Liver (tissue), 9 donors: Measurements from ENCODE around the gene PTPRN2. TPM values are rescaled to one million over a fixed set of nuclear protein-coding genes. Genes with fewer than 3 reads are reported as not detected.

Source experiments
- DNase-seq: peaks from one replicate; pipeline ENCODE4 v3.0.0-alpha.2; 2017; ENCODE audit warnings: low spot score
- H3K27ac ChIP-seq, 2 donors: one replicate each; pipeline ENCODE4 v1.7.0; 2013; ENCODE audit warnings: inconsistent platforms in 2 of 2, low read length in 2 of 2, control low read depth in 1 of 2, low read depth in 1 of 2, mild to moderate bottlenecking in 1 of 2
- H3K27me3 ChIP-seq, 4 donors: one replicate each; pipeline versions ENCODE4 v1.6.1 to v1.7.0; 2013; ENCODE audit warnings: low read length in 3 of 4, inconsistent platforms in 1 of 4, mild to moderate bottlenecking in 1 of 4, moderate library complexity in 1 of 4; ENCODE audit not compliant: control insufficient read depth in 4 of 4, insufficient read depth in 4 of 4
- H3K36me3 ChIP-seq, 4 donors: one replicate each; pipeline versions ENCODE4 v1.6.1 to v1.7.0; 2013; ENCODE audit warnings: low read length in 3 of 4, mild to moderate bottlenecking in 3 of 4, low read depth in 1 of 4, moderate library complexity in 1 of 4; ENCODE audit not compliant: control insufficient read depth in 4 of 4, insufficient read depth in 3 of 4
- H3K4me1 ChIP-seq, 4 donors: one replicate each; pipeline versions ENCODE4 v1.6.1 to v1.7.0; 2013; ENCODE audit warnings: low read length in 3 of 4, mild to moderate bottlenecking in 3 of 4, moderate library complexity in 1 of 4; ENCODE audit not compliant: control insufficient read depth in 4 of 4, insufficient read depth in 4 of 4
- H3K4me3 ChIP-seq, 3 donors: one replicate each; pipeline versions ENCODE4 v1.6.1 to v1.7.0; 2013; ENCODE audit warnings: low read length in 3 of 3, control low read depth in 1 of 3, low read depth in 1 of 3, mild to moderate bottlenecking in 1 of 3
- H3K9ac ChIP-seq, 2 donors: one replicate each; pipeline ENCODE4 v1.7.0; 2013; ENCODE audit warnings: low read length in 2 of 2, mild to moderate bottlenecking in 2 of 2, moderate library complexity in 2 of 2, control low read depth in 1 of 2, low read depth in 1 of 2
- H3K9me3 ChIP-seq, 4 donors: one replicate each; pipeline versions ENCODE4 v1.6.1 to v1.7.0; 2013; ENCODE audit warnings: low read length in 3 of 4; ENCODE audit not compliant: control insufficient read depth in 4 of 4
- ATF3 ChIP-seq: IDR thresholded peaks from 2 replicates; pipeline ENCODE4 v1.6.1; 2016; ENCODE audit warnings: antibody characterized with exemption
- EGR1 ChIP-seq, 2 donors: IDR thresholded peaks; 2 replicates each; pipeline ENCODE4 v1.6.1; 2016 to 2018; ENCODE audit warnings: antibody characterized with exemption in 2 of 2, low read depth in 2 of 2
- FOXA1 ChIP-seq: IDR thresholded peaks from 2 replicates; pipeline ENCODE4 v1.6.1; 2016; ENCODE audit warnings: antibody characterized with exemption
- FOXA2 ChIP-seq: IDR thresholded peaks from 2 replicates; pipeline ENCODE4 v1.6.1; 2016; ENCODE audit warnings: antibody characterized with exemption
- HNF4G ChIP-seq: IDR thresholded peaks from 2 replicates; pipeline ENCODE4 v1.6.1; 2016; ENCODE audit warnings: antibody characterized with exemption
- JUND ChIP-seq, 2 donors: IDR thresholded peaks; 2 replicates each; pipeline ENCODE4 v1.6.1; 2016; ENCODE audit warnings: antibody characterized with exemption in 2 of 2
- MAX ChIP-seq: IDR thresholded peaks from 2 replicates; pipeline ENCODE4 v1.6.1; 2016; ENCODE audit warnings: antibody characterized with exemption
- NR2F2 ChIP-seq: IDR thresholded peaks from 2 replicates; pipeline ENCODE4 v1.6.1; 2016; ENCODE audit warnings: antibody characterized with exemption
- REST ChIP-seq: IDR thresholded peaks from 2 replicates; pipeline ENCODE4 v1.6.1; 2016; ENCODE audit warnings: antibody characterized with exemption, mild to moderate bottlenecking
- RXRA ChIP-seq, 2 donors: IDR thresholded peaks; 2 replicates each; pipeline ENCODE4 v1.6.1; 2017 to 2018; ENCODE audit warnings: antibody characterized with exemption in 2 of 2, mild to moderate bottlenecking in 1 of 2
- SP1 ChIP-seq: IDR thresholded peaks from 2 replicates; pipeline ENCODE4 v1.6.1; 2018; ENCODE audit warnings: antibody characterized with exemption, mild to moderate bottlenecking
- TAF1 ChIP-seq: conservative IDR thresholded peaks from 2 replicates; pipeline ENCODE4 v1.6.1; 2016; ENCODE audit warnings: antibody characterized with exemption, mild to moderate bottlenecking
- YY1 ChIP-seq: IDR thresholded peaks from 2 replicates; pipeline ENCODE4 v1.6.1; 2016; ENCODE audit warnings: antibody characterized with exemption, mild to moderate bottlenecking
- ZBTB33 ChIP-seq: IDR thresholded peaks from 2 replicates; pipeline ENCODE4 v1.6.1; 2016; ENCODE audit warnings: antibody characterized with exemption
- WGBS: extraction: QIAGEN DNeasy Blood & Tissue Kit; methylation state at CpG from one replicate; pipeline ENCODE4 v1.1.7; 2013; 5-methylcytosine and 5-hydroxymethylcytosine counted together
- polyA plus RNA-seq, 2 donors: library from polyadenylated mRNA; stranded (reverse) in 1 of 2; unstranded in 1 of 2; fragments of 200-250 nt in 1 of 2; fragments of >200 nt in 1 of 2; fragmentation: Nextera tagmentation in 1 of 2; extraction: Ambion mirVana in 1 of 2; gene quantifications; one replicate each; pipeline versions ENCODE4 v1.2.1 to v1.2.3, GENCODE V29; 2013 to 2015
- total RNA-seq, 2 donors: library from RNA; depleted of rRNA; stranded (reverse); fragments of >200 nt; gene quantifications; one replicate each; pipeline ENCODE4 v1.2.3, GENCODE V29; 2014
- donor health status: healthy.
- donor health status: healthy.
- donor health status: healthy.
- donor health status: healthy.
- donor health status: healthy.

The PTPRN2 gene
- total and polyA plus RNA-seq, 4 donors, result 0.75 to 1.9 (median 1.1) TPM

GRCh38 chr7:157869793-157870192 lies 717.8 kb downstream of the PTPRN2 start:
- TF ChIP-seq HNF4G, result no peak
- no peak for TF ChIP-seq REST
- TF ChIP-seq YY1, result no peak
- no peak for TF ChIP-seq NR2F2
- Histone ChIP-seq H3K27me3 (peaks cover 0 to 3% (median 0%) of the 10 kb centered on the region in 4 donors), H3K4me3 (no peak overlapping the region), H3K36me3 (no peaks in the 10 kb centered on the region), H3K9ac (no peak overlapping the region), H3K27ac (no peak overlapping the region), H3K9me3 (no peaks in the 10 kb centered on the region), H3K4me1 (peaks cover 0 to 1% (median 0%) of the 10 kb centered on the region in 4 donors)
- WGBS, result 93% methylated on average over 4 of the region's 4 CpGs
- no peak for DNase-seq

- no peak overlapping the region for H3K9ac ChIP-seq
- H3K4me3 ChIP-seq, result no peak overlapping the region
- no peak for DNase-seq
- no peaks in the 10 kb centered on the region for H3K4me1 ChIP-seq
- no peaks in the 10 kb centered on the region for H3K36me3 ChIP-seq
- no peaks in the 10 kb centered on the region for H3K9me3 ChIP-seq
- TF ChIP-seq MAX (no peak), ATF3 (no peak), RXRA (IDR thresholded peaks at IDR 0.05) (no peak), ZBTB33 (no peak), SP1 (no peak), EGR1 (IDR thresholded peaks at IDR 0.05; ENCODE audit: low read depth in 2 of 2) (no peak)
- WGBS, result 94% methylated on average over 15 of the region's 15 CpGs
- H3K27ac ChIP-seq, result no peak overlapping the region
- H3K27me3 ChIP-seq, result no peaks in the 10 kb centered on the region
These were observed 719.8 kb downstream of the PTPRN2 start for GRCh38 chr7:157867685-157868305.

GRCh38 chr7:157866336-157866924 lies 721.2 kb downstream of the PTPRN2 start:
- WGBS, result 90% methylated on average over 29 of the region's 29 CpGs
- H3K27me3 ChIP-seq, result no peaks in the 10 kb centered on the region
- TF ChIP-seq RXRA (IDR thresholded peaks at IDR 0.05) (no peak), YY1 (no peak), SP1 (no peak), JUND (IDR thresholded peaks at IDR 0.05) (no peak), HNF4G (no peak), TAF1 (no peak), FOXA2 (no peak), FOXA1 (no peak)
- H3K4me3 ChIP-seq, result no peak overlapping the region
- no peak for DNase-seq
- H3K27ac ChIP-seq, result no peak overlapping the region
- H3K4me1 ChIP-seq, result no peaks in the 10 kb centered on the region
- no peaks in the 10 kb centered on the region for H3K36me3 ChIP-seq
- no peaks in the 10 kb centered on the region for H3K9me3 ChIP-seq
- H3K9ac ChIP-seq, result no peak overlapping the region
